OCI-LY7 (cell line): ENCODE measurements around the gene IFT43.

Source experiments
- EZH2phosphoT487 ChIP-seq: fragments of 200-600 bp; sonication (generic); IDR thresholded peaks from 2 replicates; pipeline ENCODE4 v1.6.1; 2018; ENCODE audit warnings: low read depth, borderline replicate concordance, mild to moderate bottlenecking, mixed run types, antibody characterized with exemption, low read length, moderate library complexity, mixed read lengths
- TF ChIP-seq, protein P1 (sequence below): fragments of 200-600 bp; sonication (generic); conservative IDR thresholded peaks from 2 replicates; pipeline ENCODE4 v1.5.1; 2014; ENCODE audit warnings: mild to moderate bottlenecking, antibody characterized with exemption, low read length, moderate library complexity, mixed read lengths

DNA sequence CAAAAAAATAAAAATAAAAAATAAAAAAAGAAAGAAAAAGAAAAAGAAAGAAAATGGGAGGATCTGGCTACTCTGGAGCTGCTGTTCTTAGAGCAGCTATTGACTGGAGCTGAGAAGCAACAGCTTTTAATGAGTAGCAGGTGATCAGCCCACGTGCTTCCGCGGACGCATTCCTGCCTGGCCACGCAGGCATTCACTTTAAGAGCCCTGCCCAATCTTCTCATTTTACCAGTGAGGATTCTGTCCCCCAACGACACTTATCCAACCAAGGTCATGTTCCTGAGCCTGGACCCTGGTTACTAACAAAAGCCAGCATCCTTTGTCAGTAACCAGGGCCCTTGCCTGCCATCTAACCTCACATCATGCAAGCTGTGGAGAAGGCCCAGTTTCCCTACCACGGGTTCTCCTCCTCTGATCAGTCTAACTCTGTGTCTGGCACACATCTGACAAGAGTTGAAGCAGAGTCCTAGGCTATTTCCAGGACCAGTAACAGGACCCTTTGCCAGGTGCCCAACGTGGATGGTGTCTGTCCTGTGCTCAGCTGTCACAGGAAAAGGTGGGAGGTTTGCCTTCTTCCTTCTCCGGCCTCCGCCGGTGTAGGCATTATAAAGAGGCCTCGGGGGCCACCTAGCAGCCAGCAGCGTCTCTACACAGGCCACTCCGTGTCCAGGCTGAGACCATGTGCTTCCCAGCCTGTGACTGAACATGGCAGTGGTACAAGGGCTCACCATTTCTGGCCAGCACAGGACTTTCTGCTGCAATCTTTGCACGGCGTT lies 105.2 kb downstream of the IFT43 start:
- TF ChIP-seq, protein P1, sequence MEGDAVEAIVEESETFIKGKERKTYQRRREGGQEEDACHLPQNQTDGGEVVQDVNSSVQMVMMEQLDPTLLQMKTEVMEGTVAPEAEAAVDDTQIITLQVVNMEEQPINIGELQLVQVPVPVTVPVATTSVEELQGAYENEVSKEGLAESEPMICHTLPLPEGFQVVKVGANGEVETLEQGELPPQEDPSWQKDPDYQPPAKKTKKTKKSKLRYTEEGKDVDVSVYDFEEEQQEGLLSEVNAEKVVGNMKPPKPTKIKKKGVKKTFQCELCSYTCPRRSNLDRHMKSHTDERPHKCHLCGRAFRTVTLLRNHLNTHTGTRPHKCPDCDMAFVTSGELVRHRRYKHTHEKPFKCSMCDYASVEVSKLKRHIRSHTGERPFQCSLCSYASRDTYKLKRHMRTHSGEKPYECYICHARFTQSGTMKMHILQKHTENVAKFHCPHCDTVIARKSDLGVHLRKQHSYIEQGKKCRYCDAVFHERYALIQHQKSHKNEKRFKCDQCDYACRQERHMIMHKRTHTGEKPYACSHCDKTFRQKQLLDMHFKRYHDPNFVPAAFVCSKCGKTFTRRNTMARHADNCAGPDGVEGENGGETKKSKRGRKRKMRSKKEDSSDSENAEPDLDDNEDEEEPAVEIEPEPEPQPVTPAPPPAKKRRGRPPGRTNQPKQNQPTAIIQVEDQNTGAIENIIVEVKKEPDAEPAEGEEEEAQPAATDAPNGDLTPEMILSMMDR = no peak
- TF ChIP-seq EZH2phosphoT487 = no peak
